ENCODE data around the gene PNLIPRP3.
A peak's percentile ranks its signal among the peaks of the same experiment; 100 is the strongest.

Gene PNLIPRP3

GRCh38 chr10:116521424-116522290 is 94.0 kb downstream of the PNLIPRP3 start:
- DNase-seq: peak in 1 of 2 donors; percentile 18

- no peak for DNase-seq
Observed at GRCh38 chr10:116522803-116523381, 95.2 kb downstream of the PNLIPRP3 start.

GRCh38 chr10:116524736-116525135 is 97.1 kb downstream of the PNLIPRP3 start:
- DNase-seq: no peak

GRCh38 chr10:116526219-116526618 is 98.6 kb downstream of the PNLIPRP3 start:
- no peak for DNase-seq

Measured in hippocampal formation (tissue), 2 donors.